HG03108 (cell line): ENCODE data around the gene HKDC1.
"Not testable (repeated sequence)": the region's sequence is repeated elsewhere in the genome, so short reads cannot be mapped to it uniquely, and the experiment has no call there.

Experiments used
- ATAC-seq: cut with Tn5 transposase; IDR thresholded peaks from one replicate; pipeline ENCODE4 v1.9.1; 2021; ENCODE audit warnings: moderate library complexity; ENCODE audit not compliant: unreplicated experiment

HKDC1 gene, protein sequence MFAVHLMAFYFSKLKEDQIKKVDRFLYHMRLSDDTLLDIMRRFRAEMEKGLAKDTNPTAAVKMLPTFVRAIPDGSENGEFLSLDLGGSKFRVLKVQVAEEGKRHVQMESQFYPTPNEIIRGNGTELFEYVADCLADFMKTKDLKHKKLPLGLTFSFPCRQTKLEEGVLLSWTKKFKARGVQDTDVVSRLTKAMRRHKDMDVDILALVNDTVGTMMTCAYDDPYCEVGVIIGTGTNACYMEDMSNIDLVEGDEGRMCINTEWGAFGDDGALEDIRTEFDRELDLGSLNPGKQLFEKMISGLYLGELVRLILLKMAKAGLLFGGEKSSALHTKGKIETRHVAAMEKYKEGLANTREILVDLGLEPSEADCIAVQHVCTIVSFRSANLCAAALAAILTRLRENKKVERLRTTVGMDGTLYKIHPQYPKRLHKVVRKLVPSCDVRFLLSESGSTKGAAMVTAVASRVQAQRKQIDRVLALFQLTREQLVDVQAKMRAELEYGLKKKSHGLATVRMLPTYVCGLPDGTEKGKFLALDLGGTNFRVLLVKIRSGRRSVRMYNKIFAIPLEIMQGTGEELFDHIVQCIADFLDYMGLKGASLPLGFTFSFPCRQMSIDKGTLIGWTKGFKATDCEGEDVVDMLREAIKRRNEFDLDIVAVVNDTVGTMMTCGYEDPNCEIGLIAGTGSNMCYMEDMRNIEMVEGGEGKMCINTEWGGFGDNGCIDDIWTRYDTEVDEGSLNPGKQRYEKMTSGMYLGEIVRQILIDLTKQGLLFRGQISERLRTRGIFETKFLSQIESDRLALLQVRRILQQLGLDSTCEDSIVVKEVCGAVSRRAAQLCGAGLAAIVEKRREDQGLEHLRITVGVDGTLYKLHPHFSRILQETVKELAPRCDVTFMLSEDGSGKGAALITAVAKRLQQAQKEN

DNA sequence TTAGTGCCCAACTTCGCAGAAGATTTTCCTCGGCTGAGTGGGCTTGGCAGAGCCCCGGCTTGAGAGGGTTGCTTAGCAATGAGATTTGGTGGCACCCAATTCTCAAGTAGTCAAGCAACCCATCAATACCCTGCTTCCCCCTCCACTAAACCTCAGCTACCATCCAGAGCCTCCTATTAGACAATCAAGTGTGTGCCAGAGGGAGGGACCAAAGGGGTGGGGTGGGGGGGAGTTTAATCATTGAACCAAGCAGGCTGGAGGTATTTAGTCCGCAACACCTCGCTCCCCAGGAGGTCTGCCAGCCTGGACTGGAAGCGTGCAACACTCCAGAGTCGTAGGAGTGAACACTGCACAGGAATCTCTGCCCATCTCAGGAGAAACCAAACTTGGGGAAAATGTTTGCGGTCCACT, at the start of gene HKDC1:
TSS of gene HKDC1 (plus strand) at position 292 of the 411 bp plus-strand sequence. CDS start at position 396, 104 bp downstream.
- no peak for ATAC-seq

DNA sequence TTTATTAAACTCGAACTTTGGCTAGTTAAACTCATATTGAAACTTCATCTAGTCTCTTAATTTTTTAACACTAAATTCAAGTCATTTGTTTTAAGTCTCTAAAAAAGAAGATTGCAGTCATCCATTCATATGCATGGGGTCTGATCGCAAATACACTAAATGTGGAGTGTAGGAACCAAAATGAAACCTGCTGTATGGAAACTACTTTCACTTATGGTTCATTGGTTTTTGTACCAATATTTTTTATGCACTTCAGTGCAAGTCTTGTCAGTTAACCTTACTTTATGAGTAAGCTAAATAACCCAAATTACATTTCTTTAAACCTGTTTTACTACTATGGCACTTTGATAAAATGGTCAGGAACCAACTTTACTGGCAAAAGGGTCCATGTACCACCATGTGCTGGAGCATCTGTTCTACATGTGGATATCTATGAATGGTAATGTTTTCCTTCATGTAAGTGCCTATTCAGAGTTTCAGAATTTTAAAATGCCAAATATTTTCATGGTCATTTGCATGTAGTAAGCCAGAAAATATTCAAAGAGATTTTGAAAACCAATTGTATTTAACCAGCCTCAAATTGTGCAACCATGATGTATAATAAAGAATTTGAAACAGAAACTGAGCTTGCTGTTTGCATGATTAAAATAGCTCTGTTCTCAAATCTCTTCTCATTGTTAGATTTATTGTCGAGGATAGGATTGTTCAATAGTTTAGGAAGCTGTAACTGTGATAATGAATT, 47.7 kb upstream of the HKDC1 start:
- ATAC-seq, result no peak

DNA sequence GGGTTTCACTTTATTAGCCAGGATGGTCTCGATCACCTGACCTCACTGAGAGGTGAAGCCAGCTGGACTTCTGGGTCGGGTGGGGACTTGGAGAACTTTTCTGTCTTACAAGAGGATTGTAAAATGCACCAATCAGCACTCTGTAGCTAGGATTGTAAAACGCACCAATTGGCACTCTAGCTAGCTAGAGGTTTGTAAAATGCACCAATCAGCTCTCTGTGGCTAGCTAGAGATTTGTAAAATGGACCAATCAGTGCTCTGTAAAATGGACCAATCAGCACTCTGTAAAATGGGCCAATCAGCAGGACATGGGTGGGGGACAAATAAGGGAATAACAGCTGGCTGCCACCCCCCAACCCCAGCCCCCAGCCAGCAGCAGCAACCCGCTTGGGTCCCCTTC, 44.8 kb upstream of the HKDC1 start:
- ATAC-seq, result not testable (repeated sequence)

DNA sequence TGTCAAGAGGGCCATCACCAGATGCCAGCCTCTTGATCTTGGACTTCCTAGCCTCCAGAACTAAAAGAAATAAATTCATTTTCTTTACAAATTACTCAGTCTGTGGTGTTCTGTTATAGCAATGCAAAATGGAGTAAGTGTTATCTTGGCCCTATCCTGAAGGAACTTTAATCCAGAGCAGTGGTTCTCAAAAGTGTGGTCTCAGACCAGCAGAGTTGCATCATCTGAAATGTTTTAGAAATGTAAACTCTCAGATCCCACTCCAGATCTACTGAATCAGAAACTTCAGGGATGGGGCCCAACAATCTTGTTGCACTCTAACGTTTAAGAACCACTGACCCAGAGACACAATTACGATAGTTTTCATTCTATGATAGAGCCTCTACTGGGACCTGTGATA, 43.3 kb upstream of the HKDC1 start:
- no peak for ATAC-seq

DNA sequence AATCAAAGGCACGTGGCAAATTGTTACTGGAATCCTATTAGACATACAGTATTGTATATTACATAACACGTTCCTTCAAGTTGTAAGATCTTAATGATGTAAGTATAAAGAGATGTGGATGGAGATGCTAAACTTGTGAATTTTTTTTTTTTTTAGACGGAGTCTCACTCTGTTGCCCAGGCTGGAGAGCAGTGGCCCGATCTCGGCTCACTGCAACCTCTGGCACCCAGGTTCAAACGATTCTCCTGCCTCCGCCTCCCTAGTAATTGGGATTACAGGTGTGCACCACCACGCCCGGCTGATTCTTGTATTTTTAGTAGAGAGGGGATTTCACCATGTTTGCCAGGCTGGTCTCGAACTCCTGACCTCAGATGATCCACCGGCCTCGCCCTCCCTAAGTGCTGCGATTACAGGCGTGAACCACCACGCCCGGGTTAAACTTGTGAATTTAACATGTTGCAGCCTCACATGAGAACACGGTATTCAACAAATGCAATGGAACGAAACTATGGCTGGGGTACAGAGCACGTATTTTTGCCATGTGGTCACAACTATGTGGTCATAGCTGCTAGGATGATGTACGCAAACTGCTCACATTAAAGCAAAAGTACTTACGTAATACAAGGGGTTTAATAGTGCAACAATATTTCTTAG, 40.9 kb upstream of the HKDC1 start:
- ATAC-seq, result peak; percentile 3

DNA sequence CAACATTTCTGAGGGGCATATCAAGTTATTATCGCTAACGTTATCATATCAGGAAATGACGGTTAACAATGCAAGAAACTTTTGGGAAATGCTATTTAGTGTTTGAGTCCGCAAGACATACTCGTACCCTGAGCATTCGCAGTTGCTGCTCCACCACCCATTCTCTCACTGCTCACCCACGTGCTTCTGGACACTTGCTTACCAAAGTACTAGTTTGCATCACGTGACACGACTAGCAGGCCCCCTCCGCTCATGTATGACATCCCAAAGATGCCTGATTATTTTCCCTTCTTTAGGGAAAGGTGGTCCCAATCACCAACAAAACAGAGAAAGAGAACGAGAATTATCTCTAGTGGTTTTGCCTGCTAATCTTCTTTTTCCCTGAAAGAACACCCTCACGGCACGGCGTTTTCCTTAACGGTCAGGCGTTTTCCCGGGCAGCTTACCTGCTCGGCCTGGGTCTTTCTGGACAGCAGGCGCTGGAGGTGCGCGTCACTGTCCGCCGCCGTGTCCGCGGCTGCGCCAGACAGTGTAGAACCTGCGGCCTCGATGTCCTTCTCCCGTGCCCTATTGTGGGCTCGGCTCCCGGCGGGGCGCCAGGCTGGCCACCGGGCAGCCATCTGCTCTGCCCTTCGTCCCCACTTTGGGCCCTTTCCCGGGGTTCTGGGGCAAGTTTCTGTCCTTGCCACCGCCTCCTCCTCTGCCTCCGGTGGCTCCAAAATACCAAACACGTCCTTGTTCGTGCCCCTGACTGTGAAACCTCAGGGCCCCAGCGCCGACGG, 40.2 kb upstream of the HKDC1 start, which contains the start of gene SUPV3L1:
TSS of gene SUPV3L1 (plus strand) at position 492 of the 782 bp plus-strand sequence. CDS start at position 550, 58 bp downstream.
- ATAC-seq, result peak; percentile 82

DNA sequence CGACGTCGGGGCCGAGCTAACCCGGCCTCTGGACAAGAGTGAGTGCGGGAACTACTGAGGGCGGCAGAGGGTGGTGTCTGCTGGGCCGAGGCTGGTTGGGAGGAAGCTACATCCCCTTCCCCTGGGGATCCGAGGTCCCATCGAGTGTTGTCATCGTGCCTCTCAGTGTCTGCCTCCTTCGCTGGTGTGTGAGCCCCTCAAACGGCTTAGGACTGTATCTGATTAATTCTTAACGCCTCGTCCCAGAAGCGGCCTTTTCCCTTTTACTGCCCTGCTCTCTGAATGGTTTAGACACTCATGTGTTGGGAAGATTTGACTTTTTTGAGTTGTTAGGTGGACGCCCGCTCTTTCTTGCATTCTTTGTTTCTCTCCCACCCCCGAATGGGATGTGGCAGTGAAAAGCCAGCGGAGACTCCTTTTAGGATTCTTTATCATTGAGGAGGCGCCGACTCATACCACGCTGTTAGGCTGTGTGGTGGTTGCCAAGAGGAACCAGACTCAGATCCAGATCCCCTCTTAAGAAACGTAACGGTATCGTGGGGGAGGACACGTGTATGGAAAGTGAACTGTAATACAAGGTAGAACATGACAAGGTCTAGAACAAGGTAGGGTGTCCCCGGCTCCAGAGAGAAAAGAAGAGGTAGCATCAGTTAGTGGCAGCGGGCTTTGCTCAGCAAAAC, 39.5 kb upstream of the HKDC1 start:
- ATAC-seq, result no peak

DNA sequence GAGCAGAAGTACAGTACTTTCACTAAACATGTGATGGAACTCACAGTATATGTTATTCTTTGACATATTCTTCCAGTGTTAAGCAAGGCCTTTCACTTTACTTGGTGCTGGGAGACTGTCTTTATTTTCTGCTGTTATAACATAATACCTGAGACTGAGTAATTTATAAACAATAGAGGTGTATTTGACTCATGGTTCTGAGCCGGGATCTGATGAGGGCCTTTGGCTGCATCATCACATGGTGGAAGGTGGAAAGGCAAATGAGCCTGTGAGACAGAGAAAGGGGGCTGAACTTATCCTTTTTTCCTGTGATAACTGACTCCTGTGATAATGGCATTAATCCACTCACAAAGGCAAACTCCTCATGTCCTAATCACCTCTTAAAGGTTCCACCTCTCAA, 38.7 kb upstream of the HKDC1 start:
- no peak for ATAC-seq

DNA sequence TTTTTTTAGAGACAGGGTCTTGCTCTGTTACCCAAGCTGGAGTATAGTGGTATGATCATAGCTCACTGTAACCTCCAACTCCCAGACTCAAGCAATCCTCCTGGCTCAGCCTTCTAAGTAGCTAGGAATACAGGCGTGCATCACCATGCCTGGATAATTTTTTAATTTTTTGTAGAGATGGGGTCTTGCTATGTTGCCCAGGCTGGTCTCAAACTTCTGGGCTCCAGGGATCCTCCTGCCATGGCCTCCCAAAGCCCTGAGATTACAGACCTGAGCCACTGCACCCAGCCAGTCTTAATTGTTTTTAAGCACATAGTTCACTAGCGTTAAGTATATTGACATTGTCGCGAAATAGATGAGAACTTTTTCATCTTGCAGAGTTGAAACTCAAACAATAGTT, 38.1 kb upstream of the HKDC1 start:
- no peak for ATAC-seq

DNA sequence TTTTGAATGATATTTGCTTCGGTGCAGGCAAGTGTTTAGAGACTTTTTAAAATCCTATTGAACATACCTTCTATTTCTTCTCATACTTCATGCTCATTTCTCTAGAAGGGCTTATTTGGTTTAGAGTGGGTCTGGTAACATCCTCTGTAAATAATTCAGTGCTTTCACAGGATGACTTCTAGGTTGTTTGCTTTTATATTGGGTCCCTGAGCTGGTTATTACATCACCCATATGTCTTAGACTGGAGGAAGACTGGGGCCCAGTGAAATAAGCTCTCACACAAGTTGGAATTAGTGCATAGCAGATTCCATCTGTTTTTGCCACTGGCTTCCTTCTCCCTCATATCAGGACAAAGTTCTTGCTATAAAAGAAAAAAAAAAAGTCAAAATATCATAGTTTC, 33.6 kb upstream of the HKDC1 start:
- ATAC-seq, result no peak

DNA sequence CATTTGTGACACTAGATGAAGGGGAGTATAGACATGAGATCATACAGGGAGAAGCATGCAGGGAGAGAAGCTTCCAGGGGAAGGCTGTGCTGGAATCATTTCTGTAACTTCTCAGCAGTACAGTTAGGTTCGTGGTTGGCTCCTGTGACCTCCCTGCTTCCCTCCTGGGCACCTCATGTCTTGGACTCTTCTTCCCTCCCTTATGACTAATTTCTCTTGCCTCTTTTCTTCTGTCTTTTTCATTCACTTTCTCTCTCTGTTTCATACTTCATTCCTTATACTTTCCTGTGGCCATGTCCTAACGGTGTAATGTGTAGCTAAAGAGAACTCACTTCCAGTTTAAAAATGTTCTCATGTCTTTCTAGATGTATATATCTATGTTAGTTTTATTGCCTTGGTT, 19.1 kb upstream of the HKDC1 start:
- no peak for ATAC-seq

DNA sequence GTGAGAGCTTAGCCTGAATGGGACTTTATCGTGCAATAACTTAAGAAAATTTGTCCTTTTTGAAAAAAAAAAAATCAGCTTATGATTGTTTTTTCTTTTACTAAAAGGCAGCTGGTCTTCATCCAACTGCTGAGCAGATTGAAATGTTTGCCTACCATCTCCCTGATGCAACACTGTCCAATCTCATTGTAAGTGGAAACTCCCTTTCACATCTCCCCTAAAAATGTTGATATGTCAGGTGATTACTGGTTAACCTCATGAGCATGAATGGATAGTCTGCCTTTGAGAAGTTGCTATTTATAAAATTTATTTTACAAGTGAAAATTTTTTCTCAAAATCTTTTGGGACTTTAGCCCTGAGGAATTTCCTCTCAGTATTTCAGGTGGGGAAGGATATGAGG, 17.8 kb upstream of the HKDC1 start:
- ATAC-seq, result no peak

DNA sequence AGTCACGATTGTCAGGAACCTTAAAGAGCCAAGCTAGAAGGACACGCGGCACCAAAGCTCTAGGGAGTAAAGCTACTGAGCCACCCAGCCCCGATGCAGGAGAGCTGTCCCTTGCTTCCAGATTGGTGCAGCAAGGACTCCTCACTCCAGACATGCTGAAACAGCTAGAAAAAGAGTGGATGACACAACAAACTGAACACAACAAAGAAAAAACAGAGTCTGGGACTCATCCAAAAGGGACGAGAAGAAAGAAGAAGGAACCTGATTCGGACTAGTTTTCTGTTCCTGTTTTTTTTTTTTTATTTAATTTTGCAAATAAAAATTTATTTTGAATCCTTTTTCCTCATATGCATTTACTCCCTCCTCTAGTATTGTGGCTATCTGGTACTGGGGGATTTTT, 11.4 kb upstream of the HKDC1 start:
- no peak for ATAC-seq

DNA sequence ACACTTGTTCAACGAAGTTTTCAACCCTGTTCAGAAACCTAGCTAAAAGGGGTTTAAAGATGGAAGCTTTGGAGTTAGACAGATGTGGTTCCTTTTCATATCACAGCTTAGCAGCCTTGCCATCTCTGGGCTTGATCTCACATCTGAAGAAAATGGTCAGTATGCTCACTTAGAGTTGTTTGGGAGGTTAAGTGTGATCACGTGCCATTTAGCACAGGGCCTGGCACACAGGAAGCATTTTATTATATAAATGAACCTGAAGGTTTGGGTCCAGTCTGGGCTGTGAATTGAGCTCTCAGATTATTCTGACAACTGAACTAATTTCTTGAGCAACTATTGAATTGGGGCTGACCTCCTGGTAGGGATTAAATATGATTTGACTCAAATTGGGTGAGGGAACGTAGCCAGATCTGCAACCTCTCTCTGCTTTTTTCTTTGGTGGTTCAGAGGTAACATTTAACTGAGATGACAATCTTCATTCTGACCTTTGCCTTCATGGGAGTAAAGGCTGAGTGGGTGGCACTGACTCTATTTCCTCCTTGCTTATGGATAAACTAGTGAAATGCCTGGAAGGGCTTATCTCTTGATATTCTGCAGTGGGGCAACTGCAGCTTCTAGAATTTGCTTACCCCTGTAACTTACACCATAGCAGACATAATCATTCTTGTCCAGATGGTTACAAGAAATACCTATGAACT, 10.2 kb upstream of the HKDC1 start:
- ATAC-seq, result no peak

DNA sequence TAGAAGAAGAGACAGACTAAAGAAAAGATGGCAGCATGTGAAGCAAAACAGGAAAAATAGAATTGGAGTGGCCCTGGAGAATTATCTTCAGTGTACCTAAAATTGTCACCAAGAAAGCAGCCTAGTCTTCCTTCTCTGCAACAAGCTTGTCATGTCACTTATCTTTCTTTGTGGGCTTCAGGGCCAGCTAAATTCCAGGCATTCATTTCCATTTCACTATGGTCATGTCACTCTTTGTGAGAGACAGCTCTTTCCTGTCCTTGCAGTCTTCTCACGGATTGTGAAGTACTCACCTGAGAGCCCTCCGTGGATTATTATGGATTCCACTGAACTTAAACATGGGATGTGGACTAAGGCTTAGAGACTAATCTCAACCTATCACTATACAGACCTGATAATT, 9.0 kb upstream of the HKDC1 start:
- no peak for ATAC-seq

DNA sequence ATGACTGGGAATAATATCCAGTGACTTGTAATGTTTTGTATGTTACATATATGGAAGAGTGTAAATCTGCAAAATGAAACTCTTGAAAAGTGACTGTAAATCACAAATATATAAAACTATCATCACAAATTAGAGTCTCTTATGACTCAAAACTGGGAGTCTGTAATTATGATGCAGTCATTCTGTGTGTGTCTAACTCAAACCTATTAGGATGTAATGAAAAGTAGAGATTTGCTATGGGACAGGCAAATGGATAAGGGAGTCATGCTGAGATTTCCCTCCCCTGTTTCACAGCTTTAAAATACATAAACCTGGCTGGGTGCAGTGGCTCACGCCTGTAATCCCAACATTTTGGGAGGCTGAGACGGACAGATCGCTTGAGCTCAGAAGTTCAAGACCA, 8.6 kb upstream of the HKDC1 start:
- no peak for ATAC-seq

DNA sequence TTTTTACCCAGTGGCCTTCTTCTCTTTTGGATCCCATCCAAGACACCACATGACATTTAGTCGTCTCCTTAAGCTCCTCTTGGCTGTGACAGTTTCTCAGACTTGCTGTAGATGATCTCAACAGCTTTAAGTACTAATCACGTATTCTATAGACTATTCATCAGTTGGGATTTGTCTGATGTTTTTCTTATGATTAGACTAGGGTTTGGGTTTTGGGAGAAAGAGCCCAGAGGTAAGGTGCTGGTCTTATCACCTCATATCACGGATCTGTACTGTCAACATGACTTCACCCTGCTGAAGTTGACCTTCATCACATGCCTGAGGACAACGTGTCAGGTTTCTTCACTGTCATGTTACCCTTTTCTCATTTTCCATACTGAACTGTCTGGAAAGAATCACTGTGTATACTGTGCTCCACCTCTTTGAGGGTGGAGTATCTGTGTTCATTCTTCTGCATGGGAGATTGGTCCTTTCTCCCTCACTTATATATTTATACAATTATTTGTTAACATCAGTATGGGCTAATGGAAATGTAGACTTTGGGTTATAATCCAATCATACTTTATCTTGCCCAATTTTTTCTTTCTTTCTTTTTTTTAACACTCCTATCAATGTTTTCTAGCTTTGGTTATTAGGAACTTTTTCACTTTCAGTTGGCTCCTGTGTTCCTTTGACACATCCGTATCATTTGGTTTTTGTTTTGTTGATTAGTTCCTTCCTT, 6.4 kb upstream of the HKDC1 start:
- no peak for ATAC-seq

DNA sequence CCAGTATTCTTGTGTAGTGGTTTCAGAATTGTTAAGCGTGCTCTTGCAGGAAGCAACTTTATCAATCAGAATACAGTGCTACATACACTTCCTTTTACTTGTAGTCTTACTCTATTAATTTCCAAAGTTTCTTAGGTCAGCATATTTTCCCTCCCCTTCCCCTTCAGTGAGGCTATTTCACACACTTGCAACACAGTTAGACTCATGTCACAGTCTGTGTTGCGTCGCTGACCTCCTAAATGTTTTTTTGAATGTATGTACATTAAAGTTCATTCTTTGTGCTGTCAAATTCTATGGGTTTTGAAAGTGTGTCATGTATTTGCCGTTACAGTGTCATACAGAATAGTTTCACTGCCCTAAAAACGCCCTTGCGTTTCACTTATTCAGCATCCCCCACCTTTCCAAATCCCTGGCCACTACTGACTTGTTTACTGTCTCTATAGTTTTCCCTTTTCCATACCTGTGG, 5.4 kb upstream of the HKDC1 start:
- ATAC-seq, result no peak
